ENCODE results near the gene GAL3ST2. TPM values are rescaled to one million over a fixed set of nuclear protein-coding genes. Genes with fewer than 3 reads are reported as not detected.
A peak's percentile ranks its signal among the peaks of the same experiment; 100 is the strongest.

Gene GAL3ST2
- total RNA-seq, 3 donors from 2014 or later (not counting 1 experiment from before 2014, with no cell fraction given), result 0.88 TPM; not detected in 2

- peak; percentile 2 to 15 for DNase-seq
- TF ChIP-seq, protein P1, sequence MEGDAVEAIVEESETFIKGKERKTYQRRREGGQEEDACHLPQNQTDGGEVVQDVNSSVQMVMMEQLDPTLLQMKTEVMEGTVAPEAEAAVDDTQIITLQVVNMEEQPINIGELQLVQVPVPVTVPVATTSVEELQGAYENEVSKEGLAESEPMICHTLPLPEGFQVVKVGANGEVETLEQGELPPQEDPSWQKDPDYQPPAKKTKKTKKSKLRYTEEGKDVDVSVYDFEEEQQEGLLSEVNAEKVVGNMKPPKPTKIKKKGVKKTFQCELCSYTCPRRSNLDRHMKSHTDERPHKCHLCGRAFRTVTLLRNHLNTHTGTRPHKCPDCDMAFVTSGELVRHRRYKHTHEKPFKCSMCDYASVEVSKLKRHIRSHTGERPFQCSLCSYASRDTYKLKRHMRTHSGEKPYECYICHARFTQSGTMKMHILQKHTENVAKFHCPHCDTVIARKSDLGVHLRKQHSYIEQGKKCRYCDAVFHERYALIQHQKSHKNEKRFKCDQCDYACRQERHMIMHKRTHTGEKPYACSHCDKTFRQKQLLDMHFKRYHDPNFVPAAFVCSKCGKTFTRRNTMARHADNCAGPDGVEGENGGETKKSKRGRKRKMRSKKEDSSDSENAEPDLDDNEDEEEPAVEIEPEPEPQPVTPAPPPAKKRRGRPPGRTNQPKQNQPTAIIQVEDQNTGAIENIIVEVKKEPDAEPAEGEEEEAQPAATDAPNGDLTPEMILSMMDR (IDR thresholded peaks at IDR 0.05), result no peak
- Histone ChIP-seq H3K36me3 (ENCODE audit: control insufficient read depth, insufficient read depth, low read length) (no peaks in the 10 kb centered on the region), H3K9me3 (ENCODE audit: control insufficient read depth, insufficient read depth, low read length) (no peaks in the 10 kb centered on the region), H3K4me3 (ENCODE audit: low read length) (no peak overlapping the region), H3K27me3 (ENCODE audit: control insufficient read depth, insufficient read depth, low read length) (no peaks in the 10 kb centered on the region), H3K27ac (ENCODE audit: low read length) (no peak overlapping the region), H3K4me1 (ENCODE audit: control insufficient read depth, insufficient read depth, low read length) (peaks cover 7% of the 10 kb centered on the region)
- Mint-ChIP-seq H3K36me3 (no peaks in the 10 kb centered on the region), H3K9me3 (no peaks in the 10 kb centered on the region), H3K27ac (no peak overlapping the region), H3K4me3 (no peak overlapping the region), H3K27me3 (ENCODE audit: low read depth in 2 of 2) (peaks cover 0 to 6% of the 10 kb centered on the region in 2 donors), H3K4me1 (no peaks in the 10 kb centered on the region)
- WGBS (ENCODE audit: insufficient coverage), result 93% methylated on average over 10 of the region's 10 CpGs
- intact Hi-C loops (cut with micrococcal nuclease), result no loop called here
- no peak for ATAC-seq
These were observed 76.5 kb downstream of the GAL3ST2 start for GRCh38 chr2:241852981-241853631.

Other genes with a start within 250 kb of the GAL3ST2 start
- gene BOK, start 218.1 kb upstream of the GAL3ST2 start, total RNA-seq, result 10 to 100 TPM; 11.0 to 23.7 (median 19.6) TPM
- 10 to 100 TPM; 19.8 to 29.2 (median 27.8) TPM for gene THAP4, start 139.7 kb upstream of the GAL3ST2 start, total RNA-seq
- 100 to 1,000 TPM; 106 to 171 (median 139) TPM for gene ATG4B, start 139.1 kb upstream of the GAL3ST2 start, total RNA-seq
- gene DTYMK, start 90.0 kb upstream of the GAL3ST2 start, total RNA-seq, result 10 to 100 TPM; 15.4 to 17.5 (median 15.6) TPM
- gene ING5, start 74.8 kb upstream of the GAL3ST2 start, total RNA-seq, result 10 to 100 TPM; 25.6 to 40.9 (median 34.7) TPM
- 10 to 100 TPM; 28.9 to 45.5 (median 43.4) TPM for gene D2HGDH, start 42.2 kb upstream of the GAL3ST2 start, total RNA-seq
- 1 to 10 TPM in 2 of 3 donors, under 1 TPM in 1; 0.39 to 6.6 (median 2.2) TPM for gene NEU4, start 32.4 kb downstream of the GAL3ST2 start, total RNA-seq
- under 1 TPM in 1 of 3 donors, not detected in 2; 0.45 TPM for gene PDCD1, start 82.1 kb downstream of the GAL3ST2 start, total RNA-seq
- gene RTP5, start 92.9 kb downstream of the GAL3ST2 start, total RNA-seq, result 1 to 10 TPM in 1 of 3 donors, under 1 TPM in 2; 0.47 to 1.7 (median 0.68) TPM